GM18498 (cell line): ENCODE results near the gene NTSR2.
"Not testable (repeated sequence)": the region's sequence is repeated elsewhere in the genome, so short reads cannot be mapped to it uniquely, and the experiment has no call there.

Source experiments
- ATAC-seq: cut with Tn5 transposase; IDR thresholded peaks from one replicate; pipeline ENCODE4 v1.9.1; 2021; ENCODE audit warnings: mild to moderate bottlenecking, moderate library complexity; ENCODE audit not compliant: unreplicated experiment

Gene NTSR2

DNA sequence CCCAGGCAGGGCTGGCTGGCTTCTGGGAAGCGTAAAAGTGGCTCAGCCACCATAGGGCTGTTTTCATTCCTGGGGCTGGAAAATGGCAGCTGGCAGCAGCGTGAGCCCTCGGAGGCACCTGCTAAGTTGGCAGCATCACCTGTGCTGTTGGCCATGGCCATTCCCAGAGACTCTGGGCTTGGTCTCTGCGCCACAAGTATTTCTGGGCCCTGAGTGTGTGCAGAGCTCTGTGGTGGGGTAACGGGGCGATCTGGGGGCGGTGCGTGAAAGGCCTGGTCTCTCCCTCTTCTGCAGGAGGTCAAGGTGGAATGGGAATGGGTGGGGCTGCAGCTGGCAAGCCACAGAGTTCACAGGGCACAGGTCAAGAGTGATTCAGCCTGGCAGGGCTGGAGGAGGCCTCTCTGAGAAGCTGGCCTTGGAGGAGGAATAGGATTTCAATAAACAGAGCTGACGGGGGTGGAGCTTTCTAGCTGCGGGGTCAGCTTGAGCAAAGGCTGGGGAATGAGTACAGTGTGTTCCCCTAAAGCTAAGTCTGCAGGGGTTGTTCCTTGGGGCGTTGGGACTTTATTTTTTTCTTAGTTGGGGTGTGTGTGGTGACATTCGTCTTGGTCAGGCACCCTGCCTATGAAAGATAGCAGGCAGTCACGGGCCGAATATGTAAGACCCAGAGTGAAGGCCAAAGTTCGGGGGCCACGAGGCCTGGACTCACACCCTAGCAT, 10.3 kb upstream of the NTSR2 start:
- ATAC-seq = no peak

DNA sequence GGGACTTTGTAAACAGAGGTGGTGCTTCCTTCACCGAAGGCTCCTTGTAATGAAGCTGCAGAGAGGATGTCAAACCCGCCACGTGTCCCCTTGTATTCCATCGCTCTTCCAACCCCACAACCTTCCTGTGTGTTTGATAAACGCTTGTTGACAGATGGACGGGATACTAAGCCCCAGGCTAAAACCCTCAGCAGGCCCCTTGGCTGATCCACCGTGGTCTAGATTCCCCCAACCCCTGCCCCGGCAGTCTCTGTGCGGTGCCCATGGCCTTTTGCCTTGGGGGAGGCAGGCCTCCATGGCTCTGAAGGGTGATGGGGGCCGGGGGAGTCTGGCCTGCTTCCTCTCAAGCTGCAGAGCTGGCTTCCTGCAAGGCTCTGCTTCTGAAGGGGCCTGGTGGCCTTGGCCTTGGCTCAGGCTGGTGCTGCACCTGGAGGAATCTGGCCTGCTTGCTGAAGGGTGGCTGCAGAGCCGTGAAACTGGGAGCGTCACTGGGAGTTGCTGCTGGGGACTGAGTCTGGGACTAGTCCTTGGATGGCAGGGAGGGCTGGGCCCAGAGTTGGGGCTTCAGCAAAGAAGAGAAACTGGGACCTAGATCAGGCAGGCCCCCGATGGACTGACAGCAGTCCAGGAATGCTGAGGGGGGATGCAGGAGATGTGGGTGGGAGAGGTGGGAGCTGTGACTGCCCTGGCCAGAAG, 9.6 kb upstream of the NTSR2 start:
- ATAC-seq = no peak

DNA sequence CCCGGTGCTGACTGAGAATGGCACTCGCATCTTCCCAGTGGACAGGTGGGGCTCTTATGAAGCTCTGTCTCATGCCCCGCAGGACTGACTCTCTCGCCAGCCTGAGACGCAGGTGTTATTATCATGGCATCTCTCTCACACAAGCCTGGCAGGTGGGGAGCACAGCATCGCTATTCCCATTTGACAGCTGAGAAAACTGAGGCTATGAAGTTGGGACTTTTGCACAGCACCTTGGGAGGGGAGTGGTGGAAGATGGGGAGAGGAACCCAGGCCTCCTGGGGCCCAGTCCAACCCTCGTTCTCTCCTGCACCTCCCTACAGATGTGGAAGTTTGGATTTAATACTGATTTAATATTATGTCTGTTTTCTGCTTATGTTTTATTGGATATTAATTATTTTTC, 9.0 kb upstream of the NTSR2 start:
- ATAC-seq = no peak

DNA sequence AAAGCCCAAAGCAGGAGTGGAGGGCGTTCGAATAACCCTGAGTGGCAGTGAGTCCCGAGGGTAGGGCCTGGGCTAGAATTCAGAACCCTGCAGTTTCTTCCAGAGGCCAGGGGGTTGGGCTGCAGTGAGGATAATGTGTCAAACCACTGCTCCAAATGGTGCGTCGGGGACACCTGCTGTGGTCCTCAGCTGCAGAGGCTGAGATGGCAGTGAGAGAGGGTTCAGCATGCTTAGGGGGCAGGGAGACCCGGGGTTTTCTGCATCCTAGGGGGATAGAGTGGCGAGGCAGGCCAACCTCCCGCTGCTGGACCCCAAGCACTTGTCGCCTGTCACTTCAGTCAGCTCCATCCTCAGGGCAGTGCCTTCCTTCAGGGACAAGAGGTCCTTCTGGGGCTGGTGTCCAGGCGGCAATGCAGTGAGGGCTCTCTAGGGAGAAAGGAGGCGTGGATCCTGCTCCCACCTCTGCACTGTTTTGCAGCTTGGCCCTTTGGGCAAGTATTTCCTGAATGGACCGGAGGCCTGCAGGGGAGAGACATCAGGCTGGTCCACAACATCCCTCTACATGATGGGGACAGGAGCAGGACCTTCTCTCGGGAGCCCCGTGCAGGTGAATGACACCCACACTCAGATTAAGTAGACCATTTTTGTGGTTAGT, 8.4 kb upstream of the NTSR2 start:
- ATAC-seq = no peak

DNA sequence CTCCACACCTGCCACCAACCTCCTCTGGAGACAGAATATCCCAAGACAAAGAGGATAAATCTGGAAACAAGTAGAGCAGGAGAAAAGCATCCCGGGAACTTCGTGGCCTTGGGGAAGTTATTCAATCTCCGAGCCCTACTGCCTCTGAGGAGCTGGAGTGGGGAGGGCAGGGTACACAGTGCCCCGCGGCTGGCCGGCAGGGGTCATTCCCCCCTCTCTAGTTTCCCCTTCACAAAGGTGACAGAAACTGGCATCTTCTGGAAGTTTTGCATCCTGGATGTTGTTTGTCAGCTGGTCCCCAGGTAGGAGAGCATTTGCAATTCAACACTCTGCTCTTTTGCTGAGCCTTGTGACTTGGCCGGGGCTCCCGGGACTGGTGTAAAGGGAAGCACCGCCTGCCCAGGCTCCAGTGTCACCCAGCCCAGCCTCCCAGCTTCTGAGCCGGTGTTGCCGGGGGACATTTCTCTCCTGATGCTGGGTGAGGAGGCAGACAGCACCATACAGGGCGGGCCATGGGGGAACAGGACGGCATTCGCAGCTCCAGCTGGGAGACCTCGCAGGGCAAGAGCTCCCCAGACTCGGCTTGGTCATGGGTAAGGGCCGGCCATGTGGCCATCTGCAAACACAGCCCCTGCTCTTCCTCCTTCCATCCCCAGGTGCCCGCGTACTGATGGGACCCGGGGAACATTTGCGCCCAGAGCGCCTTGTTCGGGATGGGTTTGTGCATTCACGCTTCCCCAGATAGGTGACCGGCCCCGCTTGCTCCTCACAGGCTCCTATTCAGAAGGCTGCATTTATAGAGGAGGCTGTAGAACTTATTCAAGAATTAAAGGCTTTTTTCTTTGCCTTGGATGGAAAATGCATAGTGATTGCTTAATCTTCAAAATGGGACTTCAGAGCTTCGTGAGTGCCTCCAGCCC, 7.4 kb upstream of the NTSR2 start:
- ATAC-seq = no peak

DNA sequence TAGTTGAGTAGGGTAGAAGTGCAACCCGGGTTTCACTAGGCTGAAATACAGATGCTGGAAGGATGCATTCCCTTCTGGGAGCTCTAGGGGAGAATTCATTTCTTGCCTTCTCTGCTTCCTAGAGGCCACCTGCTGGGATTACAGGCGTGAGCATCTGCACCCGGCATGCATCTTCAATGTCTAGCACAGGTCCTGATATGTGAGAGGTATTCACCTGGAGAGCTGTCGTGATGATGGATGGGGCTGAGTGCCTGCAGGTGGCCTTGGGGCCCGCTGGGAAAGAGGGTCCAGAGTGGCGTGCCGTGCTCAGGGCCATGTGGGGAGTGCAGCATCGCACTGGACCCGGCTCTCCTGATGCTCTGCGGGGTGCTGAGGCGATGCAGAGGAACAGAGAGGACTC, 6.6 kb upstream of the NTSR2 start:
- ATAC-seq = no peak

DNA sequence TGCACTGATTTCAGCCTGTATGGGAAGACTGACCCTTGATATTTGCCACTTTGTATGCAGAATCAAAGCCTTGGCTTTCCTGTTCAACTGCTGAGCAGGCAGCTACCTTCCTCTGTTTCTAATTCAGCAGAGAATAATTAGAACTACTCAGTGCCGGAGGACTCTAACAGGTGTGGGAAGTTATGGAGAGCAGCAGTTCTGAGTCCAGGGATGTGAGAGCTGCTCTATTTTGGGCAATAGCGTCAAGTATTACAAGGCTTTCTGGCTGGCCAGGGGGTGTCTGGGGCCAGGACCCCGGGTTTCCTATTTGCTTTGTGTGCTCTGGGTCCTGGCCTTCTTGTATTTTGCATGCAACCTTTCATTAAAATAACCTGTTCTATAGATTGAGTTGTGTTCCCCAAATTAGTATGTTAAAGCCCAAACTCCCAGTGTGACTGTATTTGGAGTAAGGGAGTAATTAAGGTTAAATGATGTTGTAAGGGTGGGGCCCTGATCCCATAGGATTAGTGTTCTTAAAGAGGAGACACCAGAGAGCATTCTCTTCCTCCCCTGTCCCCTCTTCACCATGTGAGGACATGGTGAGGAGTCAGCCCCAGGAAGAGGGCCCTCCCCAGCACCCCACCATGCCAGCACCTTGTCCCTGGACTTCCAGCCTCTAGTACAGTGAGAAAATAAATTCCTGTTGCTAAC, 5.6 kb upstream of the NTSR2 start:
- ATAC-seq = no peak

DNA sequence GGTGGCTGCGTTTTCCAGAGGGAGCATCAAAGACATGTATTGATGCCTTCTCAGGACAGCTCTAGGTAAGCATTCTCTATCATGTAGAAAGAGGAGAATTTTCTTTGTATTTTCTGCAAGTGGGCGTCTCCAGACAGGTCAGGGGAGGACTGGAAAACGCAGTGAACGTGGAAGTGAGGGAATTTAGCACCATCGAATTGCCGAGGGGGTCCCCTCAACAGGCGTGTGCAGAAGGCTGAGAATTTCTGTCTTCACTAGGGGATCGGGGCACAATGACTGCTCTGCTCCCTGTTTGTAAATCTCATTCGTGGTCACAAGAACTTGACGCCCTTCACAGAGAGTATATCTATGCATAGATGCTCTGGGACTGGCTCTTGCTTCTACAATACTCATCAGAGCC, 5.0 kb upstream of the NTSR2 start:
- ATAC-seq = no peak

DNA sequence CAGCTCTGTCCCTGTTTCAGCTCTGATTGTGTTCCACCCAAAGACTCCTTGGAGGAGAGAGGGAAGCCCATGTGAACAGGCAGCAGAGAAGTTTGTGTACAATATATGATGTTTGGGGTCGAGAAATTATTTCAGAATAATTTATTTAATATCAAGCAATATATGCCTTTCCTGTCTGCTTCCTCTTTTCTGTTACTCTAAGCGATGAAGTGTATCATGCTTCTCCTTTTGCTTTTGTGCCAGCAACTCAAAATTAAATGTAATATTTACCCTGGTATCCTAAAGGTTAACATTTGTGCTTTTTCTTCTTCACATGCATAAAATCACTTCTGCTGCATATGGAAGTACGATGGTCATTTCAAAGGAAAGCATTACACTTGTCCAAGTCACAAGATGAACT, 2.4 kb upstream of the NTSR2 start:
- ATAC-seq = no peak

DNA sequence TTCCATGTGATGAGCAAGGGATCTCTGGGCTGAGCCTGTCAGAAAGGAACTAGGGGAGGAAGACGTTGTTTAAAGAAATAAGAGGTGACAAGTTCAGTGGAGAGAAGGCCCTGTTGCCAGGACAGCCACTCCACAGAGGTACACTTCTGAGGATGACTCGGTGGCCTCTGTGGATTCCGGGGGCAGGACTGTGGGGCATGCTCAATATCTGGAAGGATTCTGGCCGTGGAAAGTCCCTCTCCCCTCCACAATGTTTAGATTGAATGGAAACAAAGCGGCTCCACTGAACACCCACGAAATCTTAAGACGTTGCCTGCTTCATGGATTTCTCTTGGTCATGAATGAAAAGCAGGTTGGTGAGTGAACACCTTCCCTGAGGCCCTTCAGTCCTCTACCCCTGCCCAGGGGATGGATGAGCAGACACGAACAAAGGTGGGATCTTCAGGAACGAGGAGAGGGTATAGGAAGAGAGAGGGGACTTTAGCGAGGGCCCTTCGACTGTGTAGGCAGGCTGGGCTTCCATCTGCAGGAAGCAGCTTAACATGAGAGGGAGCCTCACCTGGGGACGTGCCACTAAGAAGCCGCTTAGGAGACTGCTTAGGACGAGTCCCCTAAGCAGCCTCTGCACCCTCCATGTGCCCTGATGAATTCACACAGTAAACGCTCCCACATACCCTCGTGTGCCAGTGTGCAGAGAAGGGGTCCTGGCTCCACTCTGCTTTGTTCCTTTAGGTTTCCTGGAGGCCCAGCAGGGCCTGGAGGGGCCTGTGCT, 1.9 kb downstream of the NTSR2 start:
- no peak for ATAC-seq

DNA sequence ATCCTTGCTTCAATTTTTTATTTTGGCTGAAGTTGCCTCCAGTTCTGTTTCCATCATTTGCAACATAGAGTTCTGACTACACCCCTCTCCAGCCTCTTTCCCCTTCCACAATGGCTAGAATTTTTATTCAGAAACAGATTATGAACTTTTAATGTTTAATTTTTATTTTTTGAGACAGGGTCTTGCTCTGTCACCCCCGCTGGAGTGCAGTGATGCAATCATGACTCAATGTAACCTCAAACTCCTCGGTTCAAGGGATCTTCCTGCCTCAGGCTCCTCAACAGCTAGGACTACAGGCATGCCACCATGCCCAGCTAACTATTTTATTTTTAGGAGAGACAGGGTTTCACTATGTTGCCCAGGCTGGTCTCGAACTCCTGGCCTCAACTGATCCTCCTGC, 2.8 kb downstream of the NTSR2 start:
- ATAC-seq = no peak

DNA sequence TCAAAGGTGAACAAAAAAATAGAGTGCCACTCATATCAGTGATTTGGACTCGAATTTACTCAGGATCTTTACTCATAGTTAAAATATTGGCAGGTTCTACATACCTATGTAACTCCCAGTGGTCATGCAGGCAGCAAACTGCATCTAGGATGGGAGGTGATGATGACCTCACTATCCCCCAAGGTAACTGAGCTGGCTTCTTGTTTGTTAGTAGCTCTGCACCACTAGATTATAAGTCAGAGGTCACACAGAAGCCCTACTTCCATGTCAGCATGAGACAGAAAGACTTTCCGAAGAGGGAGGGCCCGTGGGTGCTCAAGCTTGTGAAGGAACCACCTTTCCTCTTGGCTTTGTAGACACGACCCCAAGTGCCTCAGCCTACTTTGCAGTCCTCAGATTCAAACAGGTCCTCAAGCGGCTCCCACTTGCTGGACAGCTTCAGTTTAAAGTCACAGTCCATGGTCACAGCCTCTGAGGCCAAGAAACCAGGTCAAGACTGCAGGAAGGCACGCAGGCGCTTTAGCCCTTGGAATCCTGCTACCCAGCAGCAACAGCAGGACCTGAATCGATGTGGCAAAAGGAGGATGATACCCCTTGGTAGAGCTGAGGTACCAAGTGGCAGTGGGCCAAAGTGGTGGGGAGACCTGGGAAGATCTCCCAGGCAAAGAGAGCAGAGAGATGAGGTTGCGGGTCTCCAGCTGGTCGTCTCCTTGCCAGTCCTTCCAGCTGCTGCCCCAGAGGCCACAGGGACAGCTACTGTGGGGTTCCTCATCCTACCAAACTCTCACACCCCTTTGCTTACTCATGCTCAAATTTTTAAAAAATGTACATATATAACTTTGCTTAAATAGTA, 4.3 kb downstream of the NTSR2 start:
- ATAC-seq = no peak

DNA sequence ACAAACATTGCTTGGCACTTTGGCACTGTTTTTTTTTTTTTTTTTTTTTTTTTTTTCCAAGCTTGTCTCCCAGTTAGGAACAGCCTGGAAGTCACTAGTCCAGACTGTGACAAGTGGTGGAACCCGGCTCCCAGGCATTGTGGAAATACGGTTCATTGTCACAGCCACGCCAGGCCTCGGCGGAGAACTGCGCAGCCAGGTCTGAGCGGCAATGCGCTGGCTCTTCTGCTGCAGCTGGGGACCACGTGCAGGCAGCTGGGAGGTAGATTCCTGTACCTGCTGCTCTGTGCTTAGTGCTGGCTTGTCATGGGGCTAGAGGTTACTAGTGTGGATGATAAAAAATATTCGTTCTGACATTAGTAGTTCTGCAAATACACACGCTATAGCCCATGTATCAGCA, 5.0 kb downstream of the NTSR2 start:
- ATAC-seq = no peak

DNA sequence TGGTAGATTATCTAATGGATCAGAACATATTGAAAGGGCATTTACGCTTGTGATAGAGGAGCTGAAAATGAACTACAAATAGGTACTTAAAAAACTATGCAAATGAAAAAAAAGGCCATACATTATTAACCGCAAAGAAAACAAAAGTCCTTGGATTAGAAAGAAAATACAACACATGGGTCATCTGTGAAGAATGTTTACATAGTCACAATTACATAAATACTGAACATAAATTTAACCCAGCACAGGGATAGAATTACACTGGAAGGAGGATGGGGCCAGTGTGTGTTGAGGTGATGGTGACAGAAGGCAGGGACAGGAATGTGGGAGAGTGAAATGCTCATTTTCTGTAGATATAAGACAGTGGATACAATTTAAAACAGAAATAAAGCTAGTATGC, 6.6 kb downstream of the NTSR2 start:
- ATAC-seq = no peak

DNA sequence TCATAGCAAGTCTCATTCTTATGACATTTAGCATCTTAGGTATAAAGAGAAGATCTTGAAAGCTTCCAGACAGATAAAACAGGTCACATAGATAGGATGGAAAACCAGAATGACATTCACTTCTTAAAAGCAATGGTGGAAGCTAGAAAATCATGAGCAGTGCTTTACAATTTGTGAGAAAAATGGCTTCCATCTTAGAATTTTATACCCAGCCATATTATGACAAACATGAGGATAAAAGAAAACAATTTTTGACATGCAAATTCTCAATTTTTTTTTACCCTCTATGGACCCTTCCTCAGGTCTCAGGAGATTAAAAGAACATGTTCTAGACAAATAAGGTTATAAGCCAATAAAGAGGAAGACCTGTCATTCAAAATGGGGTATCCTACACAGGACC, 7.1 kb downstream of the NTSR2 start:
- no peak for ATAC-seq

DNA sequence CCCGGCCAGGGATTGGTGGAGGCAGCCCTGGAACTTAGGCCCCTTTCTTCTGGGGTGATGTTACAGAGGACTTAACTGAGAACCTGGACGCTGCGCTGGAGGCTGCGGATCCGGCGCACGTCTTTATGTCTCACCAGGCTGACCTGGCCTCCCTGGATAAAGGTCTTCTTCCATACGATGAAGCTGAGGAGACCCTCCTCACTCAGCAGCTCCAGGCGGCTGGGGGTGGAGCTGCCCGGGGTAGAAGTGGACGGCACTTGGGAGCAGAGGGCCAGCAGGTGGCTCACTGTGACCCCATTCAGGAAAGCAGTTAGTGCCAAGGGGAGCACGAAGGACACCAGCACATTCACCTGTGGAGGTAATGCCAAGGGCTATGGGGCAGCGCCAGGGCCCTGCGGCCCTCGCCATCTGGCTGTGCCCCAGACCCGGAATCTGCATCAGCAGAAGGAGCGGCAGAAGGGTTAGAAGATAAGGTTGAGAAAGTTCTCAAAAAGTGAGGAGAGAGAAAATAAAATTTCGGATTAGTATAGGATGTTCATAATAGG, 8.0 kb downstream of the NTSR2 start:
- no peak for ATAC-seq

DNA sequence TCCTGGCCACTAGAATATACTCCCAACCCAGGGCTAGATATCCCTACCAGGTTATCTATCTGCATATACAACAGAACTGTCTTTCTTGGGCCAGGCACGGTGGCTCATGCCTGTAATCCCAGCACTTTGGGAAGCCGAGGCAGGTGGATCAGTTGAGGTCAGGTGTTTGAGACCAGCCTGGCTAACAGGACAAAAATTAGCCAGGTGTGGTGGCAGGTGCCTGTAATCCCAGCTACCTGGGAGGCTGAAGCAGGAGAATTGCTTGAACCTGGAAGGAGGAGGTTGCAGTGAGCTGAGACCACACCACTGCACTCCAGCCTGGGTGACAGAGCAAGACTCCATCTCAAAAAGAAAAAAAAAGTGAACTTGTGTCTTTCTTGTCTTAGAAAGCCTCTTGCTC, 9.6 kb downstream of the NTSR2 start:
- ATAC-seq = not testable (repeated sequence)

DNA sequence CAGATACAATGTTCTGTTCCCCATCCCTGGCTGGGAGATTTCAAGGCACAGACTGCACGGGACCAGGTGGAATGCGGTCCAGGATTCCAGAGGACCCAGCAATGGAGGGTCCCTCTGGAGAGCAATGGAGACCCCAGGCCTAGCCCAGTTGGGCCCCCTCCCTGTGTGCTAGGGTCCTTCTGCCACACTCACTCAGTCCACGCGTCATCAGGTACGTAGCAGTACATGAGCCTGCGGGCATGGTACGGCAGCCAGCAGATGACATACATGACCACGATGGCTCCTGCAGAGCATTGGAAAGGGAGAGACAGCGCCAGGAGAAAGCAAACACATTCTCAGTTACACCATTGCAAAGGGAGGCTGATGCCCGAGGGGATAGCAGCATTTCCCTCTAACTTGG, 10.1 kb downstream of the NTSR2 start:
- no peak for ATAC-seq

DNA sequence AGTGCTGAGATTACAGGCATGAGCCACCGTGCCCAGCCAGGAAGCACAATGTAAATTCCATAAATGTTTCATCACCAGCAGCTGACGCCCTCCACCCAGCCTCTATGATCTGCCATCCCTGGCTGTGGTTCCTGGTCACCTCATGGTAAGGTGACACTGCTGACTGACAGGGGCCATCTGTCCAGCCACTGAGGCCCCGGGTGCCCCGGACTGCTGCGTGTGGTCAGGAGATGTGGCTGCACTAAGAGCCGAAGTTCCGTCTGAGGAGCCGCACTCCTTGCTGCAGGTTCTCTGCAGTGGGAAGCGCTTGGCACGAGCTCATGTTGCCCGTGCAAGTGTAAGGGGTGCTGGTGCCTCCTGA, 10.9 kb downstream of the NTSR2 start:
- no peak for ATAC-seq
